Natural killer cell (primary cell): ENCODE measurements around the gene SPAG9. TPM values are rescaled to one million over a fixed set of nuclear protein-coding genes. Genes with fewer than 3 reads are reported as not detected.

Source experiments
- ATAC-seq, 3 donors: fragments of 150-1000 bp in 2 of 3; fragments of 200-7000 bp in 1 of 3; cut with Tn5 transposase; 1 replicate in 1 of 3; 2 replicates in 2 of 3; pipeline ENCODE4 v1.10.0; 2021; ENCODE audit warnings: mild to moderate bottlenecking in 2 of 3, moderate library complexity in 2 of 3
- DNase-seq, 2 donors: peaks; one replicate each; pipeline versions ENCODE4 v3.0.0 to v3.0.0-alpha.2; 2013 to 2021; ENCODE audit warnings: mixed read lengths in 1 of 2
- H3K27ac ChIP-seq: one replicate; pipeline ENCODE4 v1.5.1; 2013; ENCODE audit warnings: mild to moderate bottlenecking, low read length
- H3K27me3 ChIP-seq: one replicate; pipeline ENCODE4 v1.6.1; 2013; ENCODE audit warnings: low read length; ENCODE audit not compliant: control insufficient read depth, insufficient read depth
- H3K36me3 ChIP-seq: one replicate; pipeline ENCODE4 v1.6.1; 2013; ENCODE audit warnings: low read length; ENCODE audit not compliant: control insufficient read depth, insufficient read depth
- H3K4me1 ChIP-seq: one replicate; pipeline ENCODE4 v1.6.1; 2013; ENCODE audit warnings: low read length; ENCODE audit not compliant: control insufficient read depth, insufficient read depth
- H3K4me3 ChIP-seq: one replicate; pipeline ENCODE4 v1.5.1; 2013; ENCODE audit warnings: low read length
- H3K9me3 ChIP-seq: one replicate; pipeline ENCODE4 v1.6.1; 2013; ENCODE audit warnings: low read length; ENCODE audit not compliant: control insufficient read depth, insufficient read depth
- H3K27ac Mint-ChIP-seq, 2 donors: one replicate each; pipeline ENCODE4 v1.8.0; 2022; ENCODE audit warnings: mild to moderate bottlenecking in 2 of 2, mixed read lengths in 2 of 2, moderate library complexity in 1 of 2
- H3K27me3 Mint-ChIP-seq, 2 donors: one replicate each; pipeline ENCODE4 v1.8.0; 2022; ENCODE audit warnings: low read depth in 2 of 2, mixed read lengths in 2 of 2
- H3K36me3 Mint-ChIP-seq: one replicate; pipeline ENCODE4 v1.8.0; 2022; ENCODE audit warnings: mixed read lengths
- H3K4me1 Mint-ChIP-seq, 2 donors: one replicate each; pipeline ENCODE4 v1.8.0; 2022; ENCODE audit warnings: mixed read lengths in 2 of 2
- H3K4me3 Mint-ChIP-seq: one replicate; pipeline ENCODE4 v1.8.0; 2022; ENCODE audit warnings: mild to moderate bottlenecking, moderate library complexity, mixed read lengths
- H3K9me3 Mint-ChIP-seq, 2 donors: one replicate each; pipeline ENCODE4 v1.8.0; 2022; ENCODE audit warnings: mixed read lengths in 2 of 2
- CTCF ChIP-seq: fragments of 200-600 bp; IDR thresholded peaks from one replicate; pipeline ENCODE4 v1.8.0; 2022; ENCODE audit warnings: antibody characterized with exemption
- WGBS: methylation state at CpG from one replicate; pipeline ENCODE4 v1.1.7; 2013; ENCODE audit warnings: missing lambda C conversion rate; ENCODE audit not compliant: insufficient coverage; 5-methylcytosine and 5-hydroxymethylcytosine counted together
- intact Hi-C: fragments of 100-400 bp; cut with micrococcal nuclease; formaldehyde crosslinking; loops from one replicate; pipeline ENCODE4 v1.14.2; 2022
- total RNA-seq, 4 donors: library from RNA; stranded (reverse); fragments of 120-200 nt in 1 of 4; gene quantifications; one replicate each; pipeline versions ENCODE4 v1.2.3 to v1.2.4, GENCODE V29; 2013 to 2022

SPAG9 gene
- total RNA-seq, 3 donors from 2014 or later (not counting 1 experiment from before 2014, with no cell fraction given): 78.1 to 91.7 (median 90.3) TPM

- Mint-ChIP-seq H3K27ac (no peak overlapping the region), H3K4me1 (peaks cover 6 to 7% of the 10 kb centered on the region in 2 donors), H3K27me3 (no peaks in the 10 kb centered on the region), H3K4me3 (no peak overlapping the region), H3K9me3 (no peaks in the 10 kb centered on the region), H3K36me3 (peaks cover 22% of the 10 kb centered on the region)
- no peaks in the 10 kb centered on the region for H3K27me3 ChIP-seq
- H3K4me1 ChIP-seq: no peaks in the 10 kb centered on the region
- no peak for DNase-seq
- WGBS: 98% methylated on average over 5 of the region's 7 CpGs
- intact Hi-C loops: no loop called here
- H3K4me3 ChIP-seq: no peak overlapping the region
- ATAC-seq: no peak
- H3K36me3 ChIP-seq: peaks cover 64% of the 10 kb centered on the region
- no peaks in the 10 kb centered on the region for H3K9me3 ChIP-seq
- H3K27ac ChIP-seq: no peak overlapping the region
- no peak for TF ChIP-seq CTCF
These were observed 146.8 kb downstream of the SPAG9 start for GRCh38 chr17:50973557-50974494.

- 94% methylated on average over 4 of the region's 5 CpGs for WGBS
- H3K27me3 Mint-ChIP-seq: no peaks in the 10 kb centered on the region
- Histone ChIP-seq H3K4me1 (no peaks in the 10 kb centered on the region), H3K4me3 (no peak overlapping the region), H3K27ac (no peak overlapping the region), H3K27me3 (no peaks in the 10 kb centered on the region), H3K9me3 (no peaks in the 10 kb centered on the region), H3K36me3 (peaks cover 52% of the 10 kb centered on the region)
- TF ChIP-seq CTCF: no peak
- intact Hi-C loops: no loop called here
- H3K36me3 Mint-ChIP-seq: peaks cover 13% of the 10 kb centered on the region
- DNase-seq: no peak
- ATAC-seq: no peak
- peaks cover 6 to 7% of the 10 kb centered on the region in 2 donors for H3K4me1 Mint-ChIP-seq
- no peak overlapping the region for H3K27ac Mint-ChIP-seq
- H3K4me3 Mint-ChIP-seq: no peak overlapping the region
- no peaks in the 10 kb centered on the region for H3K9me3 Mint-ChIP-seq
These were observed 148.1 kb downstream of the SPAG9 start for GRCh38 chr17:50972577-50972976.

GRCh38 chr17:50967795-50968194, 152.9 kb downstream of the SPAG9 start:
- H3K4me3 Mint-ChIP-seq: no peak overlapping the region
- intact Hi-C loops: no loop called here
- H3K9me3 ChIP-seq: no peaks in the 10 kb centered on the region
- H3K36me3 Mint-ChIP-seq: peaks cover 15% of the 10 kb centered on the region
- peaks cover 0 to 3% of the 10 kb centered on the region in 2 donors for H3K4me1 Mint-ChIP-seq
- no peaks in the 10 kb centered on the region for H3K27me3 ChIP-seq
- no peak overlapping the region for H3K27ac ChIP-seq
- no peaks in the 10 kb centered on the region for H3K4me1 ChIP-seq
- peaks cover 35% of the 10 kb centered on the region for H3K36me3 ChIP-seq
- ATAC-seq: no peak
- H3K4me3 ChIP-seq: no peak overlapping the region
- DNase-seq: no peak
- no peaks in the 10 kb centered on the region for H3K27me3 Mint-ChIP-seq
- no peaks in the 10 kb centered on the region for H3K9me3 Mint-ChIP-seq
- 94% methylated on average over 1 of the region's 1 CpG for WGBS
- no peak for TF ChIP-seq CTCF
- no peak overlapping the region for H3K27ac Mint-ChIP-seq
